HG02970 (cell line): ENCODE measurements around the gene C2CD4B.

Experiments
- ATAC-seq: cut with Tn5 transposase; IDR thresholded peaks from one replicate; pipeline ENCODE4 v1.9.1; 2021; ENCODE audit warnings: mild to moderate bottlenecking, moderate library complexity, moderate number of reproducible peaks; ENCODE audit not compliant: unreplicated experiment, low FRiP score

The C2CD4B gene

GRCh38 chr15:62150445-62150844, 14.6 kb downstream of the C2CD4B start:
- no peak for ATAC-seq

GRCh38 chr15:62149729-62150128, 15.4 kb downstream of the C2CD4B start:
- ATAC-seq: no peak

- no peak for ATAC-seq
These were observed 17.5 kb downstream of the C2CD4B start for GRCh38 chr15:62147551-62147950.

GRCh38 chr15:62147149-62147548, 17.9 kb downstream of the C2CD4B start:
- ATAC-seq: no peak

GRCh38 chr15:62145015-62145735, 19.9 kb downstream of the C2CD4B start:
- no peak for ATAC-seq

- no peak for ATAC-seq
These were observed 22.3 kb downstream of the C2CD4B start for GRCh38 chr15:62142736-62143135.

GRCh38 chr15:62141643-62142588, 23.2 kb downstream of the C2CD4B start:
- ATAC-seq: no peak

GRCh38 chr15:62141200-62141599, 23.9 kb downstream of the C2CD4B start:
- ATAC-seq: no peak

GRCh38 chr15:62138124-62138523, 27.0 kb downstream of the C2CD4B start:
- no peak for ATAC-seq

GRCh38 chr15:62136911-62137865, 27.9 kb downstream of the C2CD4B start:
- ATAC-seq: no peak

GRCh38 chr15:62135532-62136134, 29.5 kb downstream of the C2CD4B start:
- ATAC-seq: no peak

GRCh38 chr15:62133141-62133540, 31.9 kb downstream of the C2CD4B start:
- no peak for ATAC-seq

GRCh38 chr15:62128916-62129315, 36.2 kb downstream of the C2CD4B start:
- no peak for ATAC-seq

- no peak for ATAC-seq
These were observed 38.7 kb downstream of the C2CD4B start for GRCh38 chr15:62126364-62126763.

GRCh38 chr15:62125773-62126172, 39.3 kb downstream of the C2CD4B start:
- no peak for ATAC-seq

- no peak for ATAC-seq
These were observed 40.1 kb downstream of the C2CD4B start for GRCh38 chr15:62124973-62125303.

GRCh38 chr15:62124176-62124972, 40.7 kb downstream of the C2CD4B start:
- ATAC-seq: no peak

- ATAC-seq: no peak
These were observed 42.8 kb downstream of the C2CD4B start for GRCh38 chr15:62122249-62122648.

GRCh38 chr15:62121273-62122015, 43.6 kb downstream of the C2CD4B start:
- no peak for ATAC-seq
